Activated T-cell treated with anti-CD3 and anti-CD28 coated beads, Interleukin-2, amount 50 U/mL, for 4 hours (primary cell): ENCODE results near the gene PPP1R16B. TPM values are rescaled to one million over a fixed set of nuclear protein-coding genes. Genes with fewer than 3 reads are reported as not detected.

Experiments
- ATAC-seq, 2 donors: fragments of 200-7000 bp; cut with Tn5 transposase; one replicate each; pipeline ENCODE4 v1.10.0; 2021
- DNase-seq: peaks from one replicate; pipeline ENCODE4 v3.0.0-alpha.2; 2020
- H3K27me3 Mint-ChIP-seq: one replicate; pipeline ENCODE4 v1.8.0; 2021; ENCODE audit warnings: low read depth, mixed read lengths
- H3K36me3 Mint-ChIP-seq: one replicate; pipeline ENCODE4 v1.8.0; 2022; ENCODE audit warnings: mixed read lengths; ENCODE audit not compliant: insufficient read depth
- H3K4me1 Mint-ChIP-seq: one replicate; pipeline ENCODE4 v1.8.0; 2021; ENCODE audit warnings: low read depth, mixed read lengths
- H3K4me3 Mint-ChIP-seq: one replicate; pipeline ENCODE4 v1.8.0; 2021; ENCODE audit warnings: mild to moderate bottlenecking, moderate library complexity, mixed read lengths
- H3K9me3 Mint-ChIP-seq: one replicate; pipeline ENCODE4 v1.8.0; 2021; ENCODE audit warnings: mixed read lengths
- total RNA-seq, 3 donors: library from RNA; stranded (reverse); gene quantifications; one replicate each; pipeline ENCODE4 v1.2.1, GENCODE V29; 2021

Gene PPP1R16B
- total RNA-seq, 3 donors from 2014 or later, result 148 to 163 (median 160) TPM

DNA sequence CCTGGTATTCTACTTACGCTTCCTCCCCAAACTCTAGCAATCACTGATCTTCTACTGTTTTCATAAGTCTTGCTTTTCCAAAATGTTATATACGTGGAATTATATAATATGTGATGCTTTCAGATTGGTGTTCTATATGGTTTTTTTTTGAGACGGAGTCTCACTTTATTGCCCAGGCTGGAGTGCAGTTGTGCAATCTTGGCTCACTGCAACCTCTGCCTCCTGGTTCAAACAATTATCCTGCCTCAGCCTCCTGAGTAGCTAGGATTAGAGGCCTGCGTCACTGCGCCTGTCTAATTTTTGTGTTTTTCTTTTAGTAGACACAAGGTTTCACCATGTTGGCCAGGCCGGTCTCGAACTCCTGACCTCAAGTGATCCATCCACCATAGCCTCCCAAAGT is 109.9 kb downstream of the PPP1R16B start:
- Mint-ChIP-seq H3K27me3 (no peaks in the 10 kb centered on the region), H3K4me3 (no peak overlapping the region), H3K4me1 (no peaks in the 10 kb centered on the region), H3K36me3 (peaks cover 22% of the 10 kb centered on the region), H3K9me3 (no peaks in the 10 kb centered on the region)
- DNase-seq, result no peak
- no peak for ATAC-seq

- ATAC-seq (no peak), DNase-seq (no peak)
- Mint-ChIP-seq H3K36me3 (peaks cover 23% of the 10 kb centered on the region), H3K9me3 (no peaks in the 10 kb centered on the region), H3K27me3 (no peaks in the 10 kb centered on the region), H3K4me1 (no peaks in the 10 kb centered on the region), H3K4me3 (no peak overlapping the region)
Observed at GRCh38 chr20:38917657-38918056, 112.2 kb downstream of the PPP1R16B start.

DNA sequence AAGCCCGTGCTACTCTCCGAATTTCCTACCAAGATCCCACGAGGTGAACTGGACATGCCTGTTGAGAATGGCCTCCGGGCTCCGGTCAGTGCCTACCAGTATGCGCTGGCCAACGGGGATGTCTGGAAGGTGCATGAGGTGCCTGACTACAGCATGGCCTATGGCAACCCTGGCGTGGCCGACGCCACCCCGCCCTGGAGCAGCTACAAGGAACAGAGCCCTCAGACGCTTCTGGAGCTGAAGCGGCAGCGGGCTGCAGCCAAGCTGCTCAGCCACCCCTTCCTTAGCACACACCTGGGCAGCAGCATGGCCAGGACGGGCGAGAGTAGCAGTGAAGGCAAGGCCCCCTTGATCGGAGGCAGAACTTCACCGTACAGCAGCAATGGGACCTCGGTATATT is 112.7 kb downstream of the PPP1R16B start:
- no peak overlapping the region for H3K4me3 Mint-ChIP-seq
- H3K36me3 Mint-ChIP-seq, result peaks cover 23% of the 10 kb centered on the region
- DNase-seq (no peak), ATAC-seq (no peak)
- H3K9me3 Mint-ChIP-seq, result no peaks in the 10 kb centered on the region
- H3K4me1 Mint-ChIP-seq, result no peaks in the 10 kb centered on the region
- H3K27me3 Mint-ChIP-seq, result no peaks in the 10 kb centered on the region

DNA sequence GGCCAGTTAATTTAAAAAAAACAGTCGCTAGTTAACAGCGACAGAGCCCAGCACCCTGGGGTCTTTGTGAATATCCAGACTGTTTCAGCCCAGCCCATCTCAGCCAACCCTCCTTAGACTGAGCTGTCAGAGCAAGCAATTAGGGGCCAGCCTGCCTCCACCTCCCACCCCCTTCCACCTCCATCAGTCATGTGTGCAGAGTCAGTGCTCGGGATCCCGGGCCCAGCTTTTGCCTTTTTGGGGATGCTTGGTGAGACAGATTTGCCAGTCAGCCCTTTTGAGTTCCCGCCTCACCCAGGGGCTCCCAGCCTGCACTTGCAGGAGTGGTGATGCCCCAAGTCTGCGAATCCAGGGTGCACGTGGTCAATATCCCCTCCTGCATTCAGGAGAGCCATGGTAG is 114.2 kb downstream of the PPP1R16B start:
- H3K4me1 Mint-ChIP-seq, result no peaks in the 10 kb centered on the region

GRCh38 chr20:38920411-38920810 is 114.9 kb downstream of the PPP1R16B start:
- no peaks in the 10 kb centered on the region for H3K9me3 Mint-ChIP-seq
- DNase-seq (no peak), ATAC-seq (no peak)
- no peak overlapping the region for H3K4me3 Mint-ChIP-seq
- no peaks in the 10 kb centered on the region for H3K4me1 Mint-ChIP-seq
- no peaks in the 10 kb centered on the region for H3K27me3 Mint-ChIP-seq
- peaks cover 20% of the 10 kb centered on the region for H3K36me3 Mint-ChIP-seq

More for the DNA sequence above, 114.2 kb downstream of the PPP1R16B start:
- H3K36me3 Mint-ChIP-seq, result peaks cover 20% of the 10 kb centered on the region
- ATAC-seq, result no peak
- no peaks in the 10 kb centered on the region for H3K27me3 Mint-ChIP-seq
- H3K9me3 Mint-ChIP-seq, result no peaks in the 10 kb centered on the region
- no peak overlapping the region for H3K4me3 Mint-ChIP-seq
- DNase-seq, result no peak

DNA sequence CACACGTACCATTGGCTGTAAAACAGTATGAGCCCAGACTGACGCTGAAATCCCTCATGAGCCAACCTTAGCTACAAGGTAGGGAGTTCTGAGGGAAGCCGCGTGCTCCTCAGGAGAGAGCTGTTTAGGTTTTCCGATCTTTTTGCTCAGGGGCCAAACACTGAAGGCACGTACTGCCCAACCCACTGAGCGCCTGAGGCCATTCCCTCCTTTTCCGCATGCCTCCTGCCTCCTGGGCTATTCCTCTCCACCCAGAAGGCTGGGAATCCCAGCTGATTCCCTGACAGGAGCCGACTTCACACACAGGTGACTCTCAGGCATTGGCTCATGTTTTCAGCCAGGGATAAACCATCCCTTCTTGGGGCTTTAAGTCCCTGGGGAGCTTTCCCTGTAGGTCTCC is 115.4 kb downstream of the PPP1R16B start:
- H3K4me3 Mint-ChIP-seq, result no peak overlapping the region
- DNase-seq, result no peak
- no peaks in the 10 kb centered on the region for H3K9me3 Mint-ChIP-seq

GRCh38 chr20:38924718-38925117 is 119.2 kb downstream of the PPP1R16B start:
- Mint-ChIP-seq H3K9me3 (no peaks in the 10 kb centered on the region), H3K4me3 (no peak overlapping the region), H3K36me3 (peaks cover 5% of the 10 kb centered on the region), H3K27me3 (no peaks in the 10 kb centered on the region), H3K4me1 (peaks cover 19% of the 10 kb centered on the region)
- ATAC-seq (no peak), DNase-seq (no peak)

More for the DNA sequence above, 115.4 kb downstream of the PPP1R16B start:
- Mint-ChIP-seq H3K4me1 (peaks cover 3% of the 10 kb centered on the region), H3K27me3 (no peaks in the 10 kb centered on the region), H3K36me3 (peaks cover 20% of the 10 kb centered on the region)
- no peak for ATAC-seq

GRCh38 chr20:38926142-38926933 is 120.8 kb downstream of the PPP1R16B start, which contains the start of gene FAM83D:
TSS of gene FAM83D (plus strand) at chr20:38926417. CDS start at chr20:38926443, 26 bp downstream.
- ATAC-seq, result peak; percentile 96 to 97
- H3K36me3 Mint-ChIP-seq, result peaks cover 5% of the 10 kb centered on the region
- H3K4me1 Mint-ChIP-seq, result peaks cover 23% of the 10 kb centered on the region
- no peaks in the 10 kb centered on the region for H3K9me3 Mint-ChIP-seq
- H3K4me3 Mint-ChIP-seq, result peak within 1 kb of the TSS; percentile 74
- no peaks in the 10 kb centered on the region for H3K27me3 Mint-ChIP-seq
- DNase-seq, result peak; percentile 87

DNA sequence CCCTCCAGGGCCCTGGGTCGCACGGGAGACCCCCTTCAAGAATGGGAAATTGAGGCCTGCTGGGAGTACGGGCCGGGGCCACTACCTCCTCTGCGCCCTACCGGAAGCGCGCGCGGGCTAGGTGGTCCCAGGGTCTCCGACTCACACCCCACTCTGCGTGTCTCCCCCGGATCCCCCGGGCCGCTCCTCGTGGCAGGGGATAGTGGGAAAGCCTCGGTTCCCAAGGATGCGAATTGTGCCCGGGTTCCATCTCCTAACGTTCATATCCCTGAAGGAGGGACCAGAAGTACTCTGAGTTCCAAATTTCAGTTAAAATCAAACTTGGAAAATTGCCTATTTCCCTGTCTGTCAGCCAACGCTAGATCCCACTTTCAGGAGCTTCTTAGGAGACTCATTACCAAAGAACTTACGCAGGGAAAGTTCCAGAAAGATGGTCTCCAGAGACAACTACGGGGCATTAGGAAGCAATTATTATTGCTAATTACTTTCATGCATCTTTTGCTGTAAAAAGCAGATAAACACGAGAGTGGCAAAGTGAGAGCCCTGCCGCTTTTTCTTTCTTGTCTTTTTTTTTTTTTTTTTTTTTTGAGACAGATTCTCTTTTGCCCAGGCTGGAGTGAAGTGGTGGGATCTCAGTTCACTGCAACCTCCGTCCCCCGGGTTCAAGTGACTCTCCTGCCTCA is 121.6 kb downstream of the PPP1R16B start:
- no peak for ATAC-seq
- no peak for DNase-seq
- no peaks in the 10 kb centered on the region for H3K27me3 Mint-ChIP-seq
- H3K4me1 Mint-ChIP-seq, result peaks cover 23% of the 10 kb centered on the region
- peak overlapping the region; percentile 74 for H3K4me3 Mint-ChIP-seq
- H3K36me3 Mint-ChIP-seq, result peaks cover 3% of the 10 kb centered on the region
- no peaks in the 10 kb centered on the region for H3K9me3 Mint-ChIP-seq

DNA sequence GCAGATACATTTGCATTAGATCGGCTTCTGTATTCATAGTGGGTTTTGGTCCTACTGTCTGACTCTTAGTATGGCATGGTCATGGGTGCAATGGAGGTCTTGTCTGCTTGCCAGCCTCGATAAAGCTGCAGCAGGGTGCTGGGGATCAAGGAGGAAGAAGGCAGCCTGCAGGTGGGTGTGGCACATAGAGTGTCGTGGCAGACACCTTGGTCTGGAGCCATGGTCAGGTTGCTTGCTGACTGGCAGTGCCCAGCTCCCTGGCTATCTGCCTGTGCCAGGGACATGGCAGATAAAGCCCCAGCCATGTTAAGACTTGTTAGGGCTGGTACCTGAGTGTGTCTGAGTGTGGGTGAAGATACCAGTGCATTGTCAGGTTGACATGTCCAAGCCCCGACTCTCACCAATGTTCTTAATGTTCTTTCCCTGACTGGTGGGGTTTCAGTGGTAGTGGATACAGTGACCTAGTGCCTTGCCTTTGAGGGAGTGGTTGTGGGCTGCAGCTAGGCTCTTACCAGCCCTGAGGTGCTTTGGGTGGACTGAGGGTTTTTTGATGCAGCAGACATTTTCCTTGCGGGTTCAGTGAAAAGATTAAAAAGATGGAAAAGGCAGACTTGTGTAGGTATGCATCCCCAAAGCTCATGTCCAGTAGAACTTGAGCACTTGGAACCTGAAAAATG is 122.5 kb downstream of the PPP1R16B start:
- Mint-ChIP-seq H3K9me3 (no peaks in the 10 kb centered on the region), H3K27me3 (no peaks in the 10 kb centered on the region), H3K4me1 (peaks cover 23% of the 10 kb centered on the region), H3K36me3 (peaks cover 3% of the 10 kb centered on the region), H3K4me3 (peak overlapping the region; percentile 74)
- no peak for DNase-seq
- no peak for ATAC-seq

DNA sequence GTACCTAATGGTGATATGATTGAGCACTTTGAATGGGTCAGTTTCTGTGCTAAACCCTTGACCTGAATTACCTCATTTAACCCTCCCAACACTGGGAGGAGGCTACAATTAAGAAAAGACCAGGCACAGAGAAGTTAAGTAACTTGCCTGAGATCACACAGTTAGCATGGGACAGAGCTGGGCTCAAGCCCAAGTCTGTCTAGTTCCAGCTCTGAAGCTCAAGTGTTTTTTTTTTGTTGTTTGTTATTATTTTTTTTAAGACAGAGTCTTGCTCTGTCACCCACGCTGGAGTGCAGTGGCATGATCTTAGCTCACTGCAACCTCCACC is 124.7 kb downstream of the PPP1R16B start:
- no peaks in the 10 kb centered on the region for H3K36me3 Mint-ChIP-seq
- H3K27me3 Mint-ChIP-seq, result no peaks in the 10 kb centered on the region
- no peak overlapping the region for H3K4me3 Mint-ChIP-seq
- H3K4me1 Mint-ChIP-seq, result peaks cover 23% of the 10 kb centered on the region
- H3K9me3 Mint-ChIP-seq, result no peaks in the 10 kb centered on the region
- DNase-seq (no peak), ATAC-seq (no peak)

DNA sequence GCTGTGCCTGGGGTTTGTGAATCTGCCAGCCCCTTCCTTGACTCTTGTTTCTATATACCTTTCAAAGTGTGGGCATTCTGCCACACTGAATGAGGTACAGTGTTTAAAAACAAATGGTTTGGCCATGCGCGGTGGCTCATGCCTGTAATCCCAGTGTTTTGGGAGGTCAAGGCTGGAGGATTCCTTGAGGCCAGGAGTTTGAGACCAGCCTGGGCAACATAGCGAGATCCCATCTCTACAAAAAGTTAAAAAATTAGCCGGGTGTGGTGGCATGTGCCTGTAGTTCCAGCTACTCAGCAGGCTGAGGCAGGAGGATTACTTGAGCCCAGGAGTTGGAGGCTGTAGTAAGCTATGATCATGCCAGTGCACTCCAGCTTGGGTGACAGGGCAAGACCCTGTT is 126.5 kb downstream of the PPP1R16B start:
- no peak for ATAC-seq
- Mint-ChIP-seq H3K36me3 (no peaks in the 10 kb centered on the region), H3K9me3 (no peaks in the 10 kb centered on the region), H3K27me3 (no peaks in the 10 kb centered on the region), H3K4me1 (peaks cover 19% of the 10 kb centered on the region), H3K4me3 (no peak overlapping the region)
- no peak for DNase-seq

- H3K4me3 Mint-ChIP-seq, result no peak overlapping the region
- no peaks in the 10 kb centered on the region for H3K9me3 Mint-ChIP-seq
Observed at GRCh38 chr20:38932457-38933120, 127.1 kb downstream of the PPP1R16B start.

GRCh38 chr20:38934530-38934929 is 129.0 kb downstream of the PPP1R16B start:
- ATAC-seq (no peak), DNase-seq (no peak)
- no peaks in the 10 kb centered on the region for H3K9me3 Mint-ChIP-seq
- H3K4me3 Mint-ChIP-seq, result no peak overlapping the region
- no peaks in the 10 kb centered on the region for H3K27me3 Mint-ChIP-seq
- H3K36me3 Mint-ChIP-seq, result peaks cover 2% of the 10 kb centered on the region
- peaks cover 5% of the 10 kb centered on the region for H3K4me1 Mint-ChIP-seq

More at GRCh38 chr20:38932457-38933120, 127.1 kb downstream of the PPP1R16B start:
- H3K36me3 Mint-ChIP-seq, result no peaks in the 10 kb centered on the region
- DNase-seq, result no peak
- H3K4me1 Mint-ChIP-seq, result peaks cover 16% of the 10 kb centered on the region
- no peaks in the 10 kb centered on the region for H3K27me3 Mint-ChIP-seq
- ATAC-seq, result no peak
